ENCODE measurements around the gene OST4.

The OST4 gene

DNA sequence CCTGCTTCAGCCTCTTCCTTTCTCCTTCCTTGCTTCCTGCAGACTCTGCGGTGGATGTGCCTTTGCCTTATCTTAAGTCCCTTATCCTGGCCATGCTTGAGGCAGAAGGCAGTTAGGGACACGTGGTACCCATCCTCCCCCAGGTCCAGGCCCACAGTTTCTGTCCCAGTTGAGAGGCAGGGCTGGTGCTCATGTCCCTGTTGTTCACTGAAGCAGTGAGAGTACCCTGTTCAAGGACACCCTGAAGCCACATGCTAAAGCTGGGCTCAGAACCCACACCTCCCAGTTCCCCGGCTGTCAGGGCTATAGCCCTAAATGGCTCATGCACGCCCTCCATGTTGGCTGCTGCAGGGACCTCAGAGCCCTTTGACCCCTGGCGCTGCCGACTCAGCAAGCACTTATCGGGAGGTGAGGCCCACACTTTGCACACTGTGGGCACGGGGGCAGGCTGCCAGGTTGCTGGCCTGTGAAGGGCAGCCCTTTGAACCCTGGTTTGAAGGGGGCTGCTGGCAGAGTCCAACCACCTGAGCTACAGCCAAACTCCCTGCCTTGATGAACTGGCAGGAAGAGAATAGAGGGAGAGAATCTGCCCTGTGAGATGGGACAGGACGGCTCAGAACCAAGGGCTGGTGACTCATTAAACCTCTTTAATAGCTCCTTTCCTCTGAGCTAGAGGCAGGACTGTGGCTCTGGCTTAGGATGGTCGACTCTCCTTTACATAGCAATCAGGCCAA lies 21.4 kb upstream of the OST4 start:
- TF ChIP-seq, protein P1, sequence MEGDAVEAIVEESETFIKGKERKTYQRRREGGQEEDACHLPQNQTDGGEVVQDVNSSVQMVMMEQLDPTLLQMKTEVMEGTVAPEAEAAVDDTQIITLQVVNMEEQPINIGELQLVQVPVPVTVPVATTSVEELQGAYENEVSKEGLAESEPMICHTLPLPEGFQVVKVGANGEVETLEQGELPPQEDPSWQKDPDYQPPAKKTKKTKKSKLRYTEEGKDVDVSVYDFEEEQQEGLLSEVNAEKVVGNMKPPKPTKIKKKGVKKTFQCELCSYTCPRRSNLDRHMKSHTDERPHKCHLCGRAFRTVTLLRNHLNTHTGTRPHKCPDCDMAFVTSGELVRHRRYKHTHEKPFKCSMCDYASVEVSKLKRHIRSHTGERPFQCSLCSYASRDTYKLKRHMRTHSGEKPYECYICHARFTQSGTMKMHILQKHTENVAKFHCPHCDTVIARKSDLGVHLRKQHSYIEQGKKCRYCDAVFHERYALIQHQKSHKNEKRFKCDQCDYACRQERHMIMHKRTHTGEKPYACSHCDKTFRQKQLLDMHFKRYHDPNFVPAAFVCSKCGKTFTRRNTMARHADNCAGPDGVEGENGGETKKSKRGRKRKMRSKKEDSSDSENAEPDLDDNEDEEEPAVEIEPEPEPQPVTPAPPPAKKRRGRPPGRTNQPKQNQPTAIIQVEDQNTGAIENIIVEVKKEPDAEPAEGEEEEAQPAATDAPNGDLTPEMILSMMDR (conservative IDR thresholded peaks at IDR 0.05; ENCODE audit: control insufficient read depth, insufficient read depth, low read depth, low read length): no peak
- H3K4me3 ChIP-seq (ENCODE audit: control insufficient read depth, low read depth, low read length): no peak overlapping the region
- DNase-seq (ENCODE audit: low read depth): no peak

GRCh38 chr2:27091746-27092695 lies 20.6 kb upstream of the OST4 start:
- TF ChIP-seq, protein P1 (conservative IDR thresholded peaks at IDR 0.05; ENCODE audit: control insufficient read depth, insufficient read depth, low read depth, low read length): no peak
- DNase-seq (ENCODE audit: low read depth): no peak
- H3K4me3 ChIP-seq (ENCODE audit: control insufficient read depth, low read depth, low read length): no peak overlapping the region

GRCh38 chr2:27089111-27089954 lies 17.9 kb upstream of the OST4 start:
- no peak for DNase-seq (ENCODE audit: low read depth)
- TF ChIP-seq, protein P1 (conservative IDR thresholded peaks at IDR 0.05; ENCODE audit: control insufficient read depth, insufficient read depth, low read depth, low read length): no peak
- no peak overlapping the region for H3K4me3 ChIP-seq (ENCODE audit: control insufficient read depth, low read depth, low read length)

GRCh38 chr2:27088634-27089033 lies 17.2 kb upstream of the OST4 start:
- DNase-seq (ENCODE audit: low read depth): no peak

GRCh38 chr2:27087823-27088410 lies 16.5 kb upstream of the OST4 start:
- TF ChIP-seq, protein P1 (conservative IDR thresholded peaks at IDR 0.05; ENCODE audit: control insufficient read depth, insufficient read depth, low read depth, low read length): no peak
- H3K4me3 ChIP-seq (ENCODE audit: control insufficient read depth, low read depth, low read length): no peak overlapping the region
- DNase-seq (ENCODE audit: low read depth): no peak

More at GRCh38 chr2:27088634-27089033, 17.2 kb upstream of the OST4 start:
- no peak overlapping the region for H3K4me3 ChIP-seq (ENCODE audit: control insufficient read depth, low read depth, low read length)
- TF ChIP-seq, protein P1 (conservative IDR thresholded peaks at IDR 0.05; ENCODE audit: control insufficient read depth, insufficient read depth, low read depth, low read length): no peak
